Tibial nerve (tissue), 4 donors: ENCODE data around the gene ASIC4. TPM values are rescaled to one million over a fixed set of nuclear protein-coding genes. Genes with fewer than 3 reads are reported as not detected.

Experiments used
- DNase-seq, 2 donors: peaks; one replicate each; pipeline ENCODE4 v3.0.0-alpha.2; 2019; ENCODE audit warnings: low spot score in 2 of 2
- H3K27ac ChIP-seq, 4 donors: fragments of 200-600 bp; sonication (generic) in 3 of 4; one replicate each; pipeline ENCODE4 v1.5.1; 2017 to 2019; ENCODE audit warnings: mild to moderate bottlenecking in 1 of 4
- H3K27me3 ChIP-seq, 2 donors: fragments of 200-600 bp; sonication (generic) in 1 of 2; one replicate each; pipeline versions ENCODE4 v1.5.1 to v1.6.0; 2017 to 2019
- H3K36me3 ChIP-seq, 3 donors: fragments of 200-600 bp; sonication (generic); one replicate each; pipeline ENCODE4 v1.5.1; 2018 to 2019
- H3K4me1 ChIP-seq, 4 donors: fragments of 200-600 bp; sonication (generic) in 3 of 4; one replicate each; pipeline ENCODE4 v1.5.1; 2017 to 2019
- H3K4me3 ChIP-seq, 4 donors: fragments of 200-600 bp; sonication (generic) in 3 of 4; one replicate each; pipeline ENCODE4 v1.5.1; 2017 to 2019; ENCODE audit warnings: mild to moderate bottlenecking in 1 of 4, moderate library complexity in 1 of 4
- H3K9me3 ChIP-seq, 4 donors: fragments of 200-600 bp; sonication (generic) in 3 of 4; one replicate each; pipeline ENCODE4 v1.5.1; 2017 to 2019
- CTCF ChIP-seq, 5 experiments: fragments of 200-600 bp in 3 of 5; fragments of 450-650 bp in 2 of 5; sonication (generic) in 3 of 5; IDR thresholded peaks; one replicate each; pipeline ENCODE4 v1.5.1; 2016 to 2019; ENCODE audit warnings: antibody characterized with exemption in 5 of 5, mild to moderate bottlenecking in 3 of 5, moderate library complexity in 2 of 5
- EP300 ChIP-seq, 2 donors: sonication (generic); formaldehyde crosslinking; IDR thresholded peaks; one replicate each; pipeline ENCODE4 v1.6.1; 2017; ENCODE audit warnings: antibody characterized with exemption in 2 of 2, mild to moderate bottlenecking in 1 of 2
- POLR2A ChIP-seq, 2 donors: fragments of 450-650 bp; IDR thresholded peaks; one replicate each; pipeline ENCODE4 v1.6.1; 2017; ENCODE audit warnings: antibody characterized with exemption in 2 of 2, mild to moderate bottlenecking in 2 of 2, moderate library complexity in 2 of 2
- WGBS, 2 donors: methylation state at CpG; one replicate each; pipeline ENCODE4 v1.1.5; 2018; 5-methylcytosine and 5-hydroxymethylcytosine counted together
- total RNA-seq, 4 donors: library from RNA; depleted of rRNA; stranded (reverse); fragments of >200 nt; gene quantifications; one replicate each; pipeline ENCODE4 v1.1.0, GENCODE V29; 2016

ASIC4 gene
- total RNA-seq, 4 donors from 2014 or later = 0.42 to 3.0 TPM; not detected in 2

GRCh38 chr2:219480004-219480403 is 34.3 kb upstream of the ASIC4 start:
- TF ChIP-seq POLR2A (IDR thresholded peaks at IDR 0.05) = no peak
- no peak for TF ChIP-seq EP300 (IDR thresholded peaks at IDR 0.05)
- TF ChIP-seq CTCF (IDR thresholded peaks at IDR 0.05) = no peak
- H3K27ac ChIP-seq = no peak overlapping the region
- no peaks in the 10 kb centered on the region for H3K9me3 ChIP-seq
- H3K36me3 ChIP-seq = no peaks in the 10 kb centered on the region
- 98 to 100% methylated on average over 4 to 7 of the region's 8 CpGs for WGBS, 2 donors
- no peak for DNase-seq
- no peak overlapping the region for H3K4me3 ChIP-seq
- peaks cover 0 to 25% (median 11%) of the 10 kb centered on the region in 4 donors for H3K4me1 ChIP-seq
- H3K27me3 ChIP-seq = peaks cover 0 to 34% of the 10 kb centered on the region in 2 donors

GRCh38 chr2:219482674-219483405 is 31.4 kb upstream of the ASIC4 start:
- TF ChIP-seq CTCF (IDR thresholded peaks at IDR 0.05) (no peak), EP300 (IDR thresholded peaks at IDR 0.05) (no peak), POLR2A (IDR thresholded peaks at IDR 0.05) (no peak)
- H3K27me3 ChIP-seq = peaks cover 0 to 62% of the 10 kb centered on the region in 2 donors
- 78 to 87% methylated on average over 11 to 14 of the region's 17 CpGs for WGBS, 2 donors
- H3K4me1 ChIP-seq = peaks cover 0 to 18% (median 11%) of the 10 kb centered on the region in 4 donors
- no peaks in the 10 kb centered on the region for H3K9me3 ChIP-seq
- H3K36me3 ChIP-seq = no peaks in the 10 kb centered on the region
- H3K27ac ChIP-seq = no peak overlapping the region
- H3K4me3 ChIP-seq = no peak overlapping the region
- DNase-seq = no peak

GRCh38 chr2:219483451-219484342 is 30.6 kb upstream of the ASIC4 start:
- no peaks in the 10 kb centered on the region for H3K36me3 ChIP-seq
- no peak for TF ChIP-seq CTCF (IDR thresholded peaks at IDR 0.05)
- no peak for TF ChIP-seq POLR2A (IDR thresholded peaks at IDR 0.05)
- TF ChIP-seq EP300 (IDR thresholded peaks at IDR 0.05) = no peak
- peaks cover 0 to 71% of the 10 kb centered on the region in 2 donors for H3K27me3 ChIP-seq
- no peak for DNase-seq
- WGBS, 2 donors = 20 to 26% methylated on average over 14 to 24 of the region's 58 CpGs
- no peak overlapping the region for H3K27ac ChIP-seq
- peaks cover 0 to 18% (median 11%) of the 10 kb centered on the region in 4 donors for H3K4me1 ChIP-seq
- H3K9me3 ChIP-seq = no peaks in the 10 kb centered on the region
- peak overlapping the region in 2 of 4 donors; percentile 26 to 29 for H3K4me3 ChIP-seq

- WGBS, 2 donors = 4 to 13% methylated on average over 10 to 62 of the region's 89 CpGs
- TF ChIP-seq CTCF (IDR thresholded peaks at IDR 0.05) (no peak), EP300 (IDR thresholded peaks at IDR 0.05) (no peak), POLR2A (IDR thresholded peaks at IDR 0.05) (no peak)
- Histone ChIP-seq H3K27me3 (peaks cover 0 to 80% of the 10 kb centered on the region in 2 donors), H3K27ac (no peak overlapping the region), H3K4me1 (peaks cover 0 to 18% (median 11%) of the 10 kb centered on the region in 4 donors), H3K36me3 (no peaks in the 10 kb centered on the region), H3K4me3 (peak overlapping the region in 2 of 4 donors; percentile 26 to 29), H3K9me3 (no peaks in the 10 kb centered on the region)
- no peak for DNase-seq
Measured at GRCh38 chr2:219484343-219485200, 29.7 kb upstream of the ASIC4 start.
